Effector CD4-positive, alpha-beta T cell (primary cell): ENCODE data around the gene FOXF2.

ENCODE experiments used
- DNase-seq: peaks from one replicate; pipeline ENCODE4 v3.0.0-alpha.2; 2020

FOXF2 gene

DNA sequence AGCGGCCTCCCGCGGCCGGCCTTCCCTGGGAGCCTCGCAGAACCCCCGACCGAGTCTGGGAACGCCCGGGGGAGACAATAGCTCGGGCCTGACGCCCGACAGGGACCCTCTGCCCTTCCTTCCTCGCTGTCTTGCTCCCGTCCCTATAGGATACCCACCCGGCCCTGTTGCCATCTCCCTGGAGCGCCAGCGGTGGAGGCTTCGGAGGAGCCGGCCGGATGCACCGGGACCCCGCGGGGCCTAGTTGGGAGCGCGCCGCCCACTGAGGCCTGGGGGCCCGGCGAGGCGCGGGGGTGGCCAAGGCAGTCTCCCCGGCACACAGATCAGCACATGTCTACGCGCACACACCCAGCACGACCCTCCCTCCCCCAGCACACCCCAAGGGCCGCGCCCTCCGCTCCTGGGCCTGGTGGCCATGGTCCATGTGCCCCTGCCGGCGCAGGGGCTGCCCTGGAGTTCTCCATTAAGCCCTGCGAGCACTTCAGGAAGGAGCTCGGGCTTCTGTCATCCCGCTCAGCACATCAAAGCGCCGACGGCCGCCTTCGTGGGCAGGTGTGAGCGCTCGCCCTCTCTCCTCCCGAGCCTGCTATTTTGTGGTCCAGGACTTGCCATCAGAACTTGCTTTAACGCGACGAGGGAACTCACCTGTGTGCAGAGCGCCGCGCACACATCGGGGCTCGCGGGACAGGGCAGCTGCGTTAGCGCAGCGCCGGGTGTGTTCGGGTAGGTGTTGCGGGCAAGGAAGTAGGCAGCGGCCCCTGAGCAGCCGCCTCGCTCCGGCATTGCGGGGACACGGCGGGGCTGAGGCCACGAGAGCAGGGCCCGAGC is 3.7 kb downstream of the FOXF2 start:
- DNase-seq: no peak

DNA sequence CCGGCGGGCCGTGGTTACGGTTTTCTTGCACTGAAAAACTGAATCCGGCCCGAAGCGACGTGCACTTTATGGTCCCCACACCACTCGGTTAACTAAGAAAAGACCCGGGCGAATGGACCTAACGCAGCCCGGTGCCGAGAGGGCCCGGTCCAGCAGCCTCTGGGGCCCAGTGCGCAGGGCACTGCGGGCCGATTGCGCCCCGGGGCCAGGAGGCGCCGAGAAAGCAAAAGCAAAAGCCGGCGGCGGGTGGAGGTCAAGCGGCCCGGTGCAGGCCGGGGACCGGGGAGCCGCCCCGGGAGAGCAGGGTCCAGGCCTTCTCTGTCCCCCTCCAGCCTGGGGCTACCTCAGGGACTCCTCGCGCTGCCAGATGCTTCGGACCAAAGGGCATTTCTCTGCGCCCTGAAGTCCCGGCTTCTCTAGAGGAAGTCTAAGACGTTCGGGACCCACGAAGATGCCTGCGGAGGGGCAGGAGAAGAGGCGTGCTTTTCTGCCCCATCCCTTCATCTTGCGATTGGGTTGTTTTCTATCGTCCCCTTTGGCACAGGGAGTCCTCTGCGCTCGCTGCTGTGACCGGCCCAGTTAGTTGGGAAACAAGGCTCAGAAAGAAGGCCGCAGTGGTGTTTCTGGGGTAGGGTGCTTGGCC is 4.4 kb downstream of the FOXF2 start:
- DNase-seq: no peak

DNA sequence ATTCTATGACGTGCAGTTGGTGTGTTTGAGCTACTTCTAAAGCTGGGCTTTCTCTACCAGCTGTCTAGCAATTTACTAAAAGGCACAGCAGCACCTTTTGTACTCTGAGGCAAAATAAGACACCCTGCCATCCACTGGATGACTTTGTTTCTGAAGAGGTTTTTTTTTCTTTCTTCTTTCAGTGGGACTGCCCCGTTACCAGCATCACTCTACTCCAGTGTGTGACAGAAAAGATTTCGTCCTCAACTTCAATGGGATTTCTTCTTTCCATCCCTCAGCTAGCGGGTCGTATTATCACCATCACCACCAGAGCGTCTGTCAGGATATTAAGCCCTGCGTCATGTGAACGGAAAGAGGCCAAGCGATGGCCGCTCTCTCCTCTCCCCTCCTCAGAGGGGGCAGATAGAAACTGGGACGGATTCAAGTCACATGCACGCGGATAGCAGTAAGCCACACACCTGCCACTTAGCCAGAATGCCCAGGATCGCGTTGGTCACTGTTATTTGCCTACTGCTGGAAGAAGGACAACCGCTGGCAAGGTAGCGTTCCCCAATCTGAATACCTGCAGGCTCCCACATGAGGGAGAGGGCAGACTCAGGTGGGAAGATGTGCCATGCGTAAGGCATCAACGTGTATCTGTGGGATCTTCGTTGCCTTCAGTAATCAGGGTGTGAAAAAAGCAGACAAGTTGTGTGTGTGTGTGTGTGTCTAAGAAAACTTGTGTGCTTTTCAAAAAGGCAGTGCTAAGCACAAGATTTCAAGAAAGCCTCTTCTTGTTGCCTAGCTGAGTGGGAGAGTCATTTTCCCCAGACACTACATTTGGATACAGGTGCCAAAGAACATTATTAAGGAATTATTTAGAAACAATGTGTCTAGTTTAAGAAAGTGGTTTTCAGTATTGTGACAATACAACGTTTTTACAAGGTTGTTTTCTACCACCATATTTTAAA is 5.4 kb downstream of the FOXF2 start:
- DNase-seq: no peak

DNA sequence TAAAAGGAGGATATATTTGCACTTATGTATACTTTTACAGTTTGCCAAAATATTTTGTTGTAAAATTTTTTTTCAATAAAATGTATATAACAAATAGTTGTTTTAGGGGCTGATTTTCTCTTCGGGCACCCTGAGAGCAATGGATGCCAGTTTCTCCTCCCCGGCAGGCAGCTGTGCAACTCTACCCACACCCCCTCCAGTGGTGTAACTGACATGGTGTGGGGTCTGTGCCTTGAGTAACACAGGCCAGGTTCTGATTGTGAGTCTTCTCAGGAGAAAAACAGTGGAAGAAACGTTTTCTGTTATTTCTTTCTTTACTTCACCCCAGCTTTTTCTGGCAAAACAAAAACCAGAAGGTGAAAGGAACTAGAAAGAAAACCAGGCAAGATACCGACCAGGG is 6.1 kb downstream of the FOXF2 start:
- DNase-seq: no peak

DNA sequence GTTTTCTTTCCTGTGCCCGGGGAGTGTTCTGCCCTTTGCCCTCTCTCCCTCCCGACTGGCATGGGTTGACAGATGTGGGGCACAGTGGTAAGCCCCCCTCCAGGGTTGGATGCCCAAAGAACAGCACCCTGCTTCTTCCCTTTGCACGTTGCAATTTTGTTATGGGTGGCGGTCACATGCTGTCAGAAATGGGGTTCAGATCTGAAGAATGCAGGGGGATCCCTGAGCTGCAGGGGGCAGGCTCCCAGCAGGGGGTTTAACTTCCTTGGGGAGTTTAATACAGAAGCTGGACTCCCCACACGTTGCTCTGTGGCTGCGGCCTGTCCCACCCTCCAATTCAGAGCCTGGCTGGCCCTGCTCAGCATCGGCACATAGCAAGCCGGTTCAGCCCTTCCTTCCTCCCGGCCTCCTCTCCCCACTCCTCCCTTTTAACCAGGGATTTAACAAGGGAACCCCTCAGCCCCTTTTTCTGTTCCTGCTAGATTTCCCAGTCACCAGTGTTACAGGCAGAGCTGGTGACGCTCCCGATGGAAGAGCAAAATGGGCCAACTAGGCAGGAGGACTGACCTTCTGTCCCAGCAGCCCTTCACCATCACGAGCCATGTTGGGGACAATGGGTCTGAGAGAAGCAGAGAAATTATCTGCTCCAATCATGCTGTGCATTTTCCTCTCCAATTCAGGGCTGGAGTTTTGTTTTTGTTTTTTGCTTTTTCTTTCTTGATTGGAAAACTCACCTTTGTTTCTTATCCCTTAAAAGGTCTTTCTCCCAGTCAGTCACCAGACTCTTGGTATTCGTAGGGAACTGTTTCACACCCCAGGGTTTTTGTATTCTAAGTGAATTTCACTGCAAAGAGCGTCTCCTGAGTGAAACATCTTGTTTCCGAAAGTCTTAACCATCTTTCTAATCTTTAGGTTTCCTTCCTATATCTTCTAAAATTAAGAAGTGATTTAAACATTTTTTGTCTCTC is 6.8 kb downstream of the FOXF2 start:
- DNase-seq: no peak

DNA sequence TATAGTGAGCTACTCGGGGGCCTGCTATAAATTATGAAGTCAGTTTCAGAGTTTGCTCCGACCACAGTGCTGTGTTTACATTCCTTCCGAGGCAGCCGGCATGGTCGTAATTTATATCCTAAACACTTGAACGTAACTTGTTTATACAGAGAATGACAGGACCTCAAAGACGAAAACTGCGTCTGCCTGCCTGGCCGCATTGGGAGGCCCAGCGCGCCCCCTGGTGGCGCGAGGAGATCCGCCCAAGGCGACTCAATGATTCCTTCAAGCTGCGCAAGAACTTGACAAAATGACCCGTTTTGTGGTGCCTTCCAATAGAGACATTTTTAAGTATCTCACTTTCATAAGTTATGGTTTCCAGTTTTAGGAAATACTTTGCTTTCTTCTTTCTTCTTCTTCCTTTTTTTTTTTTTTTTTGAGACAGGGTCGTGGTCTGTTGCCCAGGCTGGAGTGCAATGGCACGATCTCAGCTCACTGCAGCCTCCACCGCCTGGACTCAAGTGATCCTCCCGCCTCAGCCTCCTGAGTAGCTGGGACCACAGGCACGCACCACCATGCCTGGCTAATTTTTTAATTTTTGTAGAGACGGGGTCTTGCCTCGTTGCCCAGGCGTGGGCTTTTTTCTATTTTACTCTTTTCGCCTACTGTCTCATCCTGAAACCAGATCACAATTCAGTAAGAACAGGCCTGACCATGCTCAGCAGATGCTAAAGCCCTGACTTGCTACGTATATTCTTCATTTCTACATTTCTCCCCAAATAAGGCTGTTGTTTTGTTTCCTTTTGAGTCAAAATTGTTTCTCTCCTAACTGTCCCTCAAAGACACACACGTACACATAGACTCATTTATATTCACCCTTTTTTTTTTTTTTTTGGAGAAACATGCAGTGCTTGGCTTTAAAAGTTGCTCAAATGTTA is 7.8 kb downstream of the FOXF2 start:
- DNase-seq: peak; percentile 60

DNA sequence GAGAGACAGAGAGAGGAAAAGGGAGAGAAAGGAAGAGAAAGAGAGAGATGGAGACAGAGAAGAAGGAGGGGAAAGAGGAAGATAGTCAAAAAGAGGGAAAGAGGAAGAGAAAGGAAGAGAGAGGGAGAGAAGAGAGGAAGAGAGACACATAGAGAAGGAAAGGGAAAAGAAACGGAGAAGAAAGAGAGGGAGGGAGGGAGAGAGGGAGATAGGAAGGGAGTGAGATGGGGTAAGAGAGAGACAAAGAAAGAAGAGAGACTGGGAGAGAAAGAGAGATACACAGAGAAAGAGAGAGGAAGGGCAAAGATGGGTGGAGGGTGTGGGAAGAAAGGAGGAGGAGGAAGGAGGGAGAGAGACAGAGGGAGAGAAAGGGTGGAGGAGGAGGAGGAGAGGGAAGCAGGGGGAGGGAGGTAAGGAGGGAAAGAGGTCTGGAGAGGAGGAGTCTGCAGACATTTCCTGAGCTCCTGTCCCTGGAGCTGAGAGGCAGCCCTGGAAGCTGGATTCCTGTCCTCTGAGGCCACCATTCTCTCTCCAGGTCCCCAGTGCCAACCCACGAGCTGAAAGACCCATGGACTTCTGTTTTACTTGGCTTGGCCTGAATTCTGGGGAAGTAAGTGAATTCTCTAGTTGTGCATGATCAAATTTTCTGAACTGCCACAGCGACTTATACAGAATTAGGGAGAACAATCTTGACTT is 9.9 kb downstream of the FOXF2 start:
- no peak for DNase-seq

DNA sequence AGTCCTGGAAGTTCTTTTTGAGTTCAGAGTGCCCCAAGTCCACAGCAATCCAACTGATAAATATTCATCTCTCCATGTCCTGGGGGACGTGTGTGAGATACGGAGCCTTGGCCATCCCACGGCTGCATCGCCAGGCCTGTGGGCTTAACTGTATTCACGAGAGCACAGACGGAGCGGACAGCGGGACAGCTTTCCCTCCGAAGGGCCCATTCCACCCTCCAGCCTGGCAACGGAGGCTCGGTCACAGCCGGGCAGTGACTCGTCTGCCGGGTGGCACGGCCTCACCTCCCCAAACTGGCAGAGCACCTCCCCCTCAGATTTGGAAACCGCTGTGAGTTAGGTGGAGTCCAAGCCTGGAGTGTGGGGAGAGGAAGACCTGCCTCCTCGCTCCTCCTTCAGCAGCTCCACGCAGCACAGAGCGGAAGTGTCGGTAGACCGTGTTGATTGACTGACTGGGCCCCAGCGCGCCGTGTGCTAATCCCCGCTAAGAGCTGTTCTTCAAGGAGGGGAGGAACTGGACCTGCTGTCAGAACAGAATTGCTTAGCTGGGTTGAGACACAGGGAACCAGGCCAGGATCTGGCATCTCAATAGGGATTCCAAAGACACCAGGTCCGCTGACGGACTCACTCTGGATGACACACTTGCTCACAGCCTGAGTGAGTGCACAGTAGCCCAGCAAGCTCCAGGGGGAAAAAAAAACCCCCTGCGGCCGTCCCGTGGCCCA is 10.9 kb downstream of the FOXF2 start:
- DNase-seq: no peak

DNA sequence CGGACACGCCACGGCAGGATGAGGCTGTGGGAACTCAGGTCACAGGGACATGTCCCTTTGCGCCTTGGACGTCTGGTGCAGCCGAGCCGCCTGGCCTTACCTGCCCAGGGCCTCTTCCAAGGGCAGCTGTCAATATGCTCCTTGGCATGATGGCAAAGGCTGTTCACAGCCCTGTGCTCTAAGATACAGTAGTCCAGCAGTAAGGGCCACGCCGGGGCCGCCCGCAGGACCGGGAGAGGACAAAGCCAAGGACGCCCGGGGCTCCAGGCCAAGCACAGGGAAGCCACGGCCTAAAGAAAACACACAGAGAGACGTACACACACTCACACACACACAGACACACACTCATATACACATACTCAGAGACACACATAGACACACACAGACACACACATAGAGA is 13.0 kb downstream of the FOXF2 start:
- no peak for DNase-seq

DNA sequence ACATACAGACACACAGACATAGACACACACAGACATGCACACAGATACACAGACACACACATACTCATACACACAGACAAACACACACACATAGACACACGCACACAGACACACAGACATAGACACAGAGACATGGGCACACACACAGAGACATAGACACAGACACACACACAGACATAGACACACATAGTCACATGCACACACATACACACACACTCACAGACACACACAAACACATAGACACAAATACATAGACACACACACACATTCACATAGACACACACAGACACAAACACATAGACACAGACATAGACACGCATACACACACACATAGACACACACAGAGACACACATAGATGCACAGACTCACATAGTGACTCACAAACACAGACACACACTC is 13.5 kb downstream of the FOXF2 start:
- DNase-seq: no peak

DNA sequence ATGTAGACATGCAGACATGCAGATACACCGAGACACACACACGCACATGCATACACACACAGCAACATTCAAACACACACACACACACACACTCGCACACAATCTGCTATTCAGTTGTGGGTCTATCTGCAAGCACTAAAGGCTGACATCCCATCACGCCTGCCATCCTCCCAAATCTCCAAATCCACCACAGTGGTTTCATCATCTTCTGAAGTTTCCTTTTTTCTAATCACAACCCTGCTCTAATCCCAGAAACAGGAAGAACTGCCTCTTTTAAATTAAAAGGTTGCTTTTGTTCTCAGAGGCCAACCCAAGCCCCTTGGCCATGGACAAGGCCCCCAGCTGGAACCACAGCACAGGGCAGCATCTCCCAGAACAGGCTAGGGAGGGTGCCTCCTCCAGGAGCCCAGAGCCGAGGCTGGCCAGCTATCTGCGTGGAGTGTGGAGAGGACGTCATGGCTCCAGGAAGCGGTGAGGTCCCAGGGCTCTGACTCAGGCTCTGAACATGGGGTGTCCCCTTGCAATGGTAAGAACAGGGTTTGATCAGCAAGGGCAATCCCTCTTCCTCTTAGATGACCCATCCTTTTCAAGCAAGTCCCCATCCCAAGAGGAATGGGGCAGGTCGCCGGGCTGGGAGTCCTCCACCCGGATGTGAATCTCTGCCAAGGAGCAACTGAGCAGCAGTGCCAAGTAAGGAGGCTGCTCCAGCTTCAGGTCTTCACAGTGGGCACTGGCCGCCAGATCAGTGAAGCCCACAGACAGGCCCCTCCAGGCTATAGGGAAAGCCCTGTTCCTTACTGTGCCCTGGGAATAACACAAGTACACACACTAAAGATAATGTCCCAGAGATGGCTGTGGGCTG is 14.7 kb downstream of the FOXF2 start:
- DNase-seq: no peak

DNA sequence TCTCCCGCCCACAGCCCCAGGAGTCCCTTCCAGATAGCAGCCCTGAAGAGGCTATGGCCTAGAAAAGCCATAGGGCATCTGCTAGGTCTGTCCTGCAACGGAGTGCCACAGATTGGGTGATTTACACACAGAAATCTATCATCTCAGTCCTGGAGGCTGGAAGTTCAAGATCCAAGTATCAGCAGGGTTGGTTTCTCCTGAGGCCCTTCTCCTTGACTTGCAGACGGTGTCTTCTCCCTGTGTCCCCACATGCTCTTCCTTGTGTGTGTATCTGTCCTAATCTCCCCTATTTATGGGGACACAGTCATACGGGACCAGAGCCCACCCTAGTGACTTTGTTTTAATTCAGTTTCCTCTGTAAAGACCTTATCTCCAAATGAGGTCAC is 15.3 kb downstream of the FOXF2 start:
- no peak for DNase-seq

DNA sequence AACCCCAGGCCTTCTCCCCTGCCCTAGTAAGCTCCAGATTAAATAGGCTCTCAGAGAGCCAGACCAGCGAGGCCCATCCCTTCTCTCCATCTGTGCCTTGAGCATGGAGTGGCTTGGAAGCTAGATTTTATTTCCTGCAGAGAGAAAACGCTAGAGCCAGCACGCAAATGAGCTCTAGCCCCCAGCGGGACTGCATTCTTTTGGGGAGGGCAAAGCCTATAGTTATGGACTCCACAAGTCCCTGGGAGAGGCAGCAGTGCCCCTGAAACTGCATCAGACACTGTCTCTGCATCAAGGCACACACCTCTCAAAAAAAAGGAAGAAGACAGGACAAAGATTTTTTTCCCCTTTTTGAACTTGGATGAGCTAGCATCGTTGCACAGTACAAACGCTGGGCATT is 15.8 kb downstream of the FOXF2 start:
- no peak for DNase-seq

DNA sequence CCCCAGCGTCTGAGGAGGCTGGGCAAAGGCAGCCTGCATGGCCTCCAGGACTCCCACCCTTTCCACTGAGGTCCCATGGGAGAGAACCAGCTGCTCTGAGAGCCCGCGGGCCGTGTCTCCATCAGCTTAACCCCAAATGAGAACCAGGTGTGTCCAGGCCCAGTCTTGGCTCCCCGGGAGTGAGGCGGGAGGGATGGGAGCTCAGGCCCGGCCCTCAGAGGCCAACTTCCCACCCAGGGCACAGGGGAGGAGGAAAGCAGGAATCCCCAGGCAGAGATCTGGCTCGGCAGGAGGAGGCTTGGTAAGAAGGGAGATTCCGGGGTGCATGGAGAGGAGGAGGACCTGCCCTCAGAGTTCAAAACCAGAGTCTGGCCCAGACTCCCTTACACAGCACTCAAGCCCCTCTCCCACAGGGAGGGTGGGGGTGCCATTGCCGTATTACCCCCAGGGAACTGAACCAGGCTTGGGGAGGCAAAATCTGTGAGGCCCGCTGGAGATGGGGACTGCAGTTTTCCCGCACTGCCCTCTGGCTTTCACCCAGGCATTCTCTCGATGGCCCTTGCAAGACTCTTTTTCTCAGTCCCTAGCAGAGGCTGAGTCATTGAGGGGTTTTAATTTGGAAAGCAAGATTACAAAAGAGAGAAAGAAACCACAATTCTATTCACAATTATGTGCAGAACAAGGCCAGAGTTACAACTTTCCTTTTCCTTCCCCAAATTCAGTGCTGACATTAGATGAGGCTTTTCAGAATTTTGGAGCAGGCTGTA is 17.1 kb downstream of the FOXF2 start:
- no peak for DNase-seq

DNA sequence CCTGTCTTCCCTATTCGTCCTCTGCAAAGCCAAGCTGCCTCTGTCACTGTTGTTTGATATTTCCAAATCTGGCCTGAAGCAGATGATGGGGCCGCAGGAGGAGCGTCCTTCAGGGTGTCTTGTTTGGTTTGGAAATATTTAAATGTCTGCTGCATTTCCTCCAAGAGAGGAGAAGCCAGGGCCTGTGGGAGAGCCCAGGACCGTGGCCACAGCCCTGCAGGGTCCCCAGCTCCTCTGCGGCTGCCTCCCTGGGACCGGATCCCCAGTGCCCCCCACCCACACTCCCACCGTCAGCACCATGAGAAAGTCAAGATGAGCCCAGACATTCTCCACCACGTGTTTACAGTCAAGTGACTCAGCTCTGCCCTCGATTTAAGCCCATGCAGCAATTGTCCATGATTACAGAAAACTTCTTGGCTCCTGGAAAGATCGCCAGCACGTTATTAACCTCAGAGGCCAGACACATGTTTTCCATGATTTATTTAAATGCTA is 18.2 kb downstream of the FOXF2 start:
- no peak for DNase-seq

DNA sequence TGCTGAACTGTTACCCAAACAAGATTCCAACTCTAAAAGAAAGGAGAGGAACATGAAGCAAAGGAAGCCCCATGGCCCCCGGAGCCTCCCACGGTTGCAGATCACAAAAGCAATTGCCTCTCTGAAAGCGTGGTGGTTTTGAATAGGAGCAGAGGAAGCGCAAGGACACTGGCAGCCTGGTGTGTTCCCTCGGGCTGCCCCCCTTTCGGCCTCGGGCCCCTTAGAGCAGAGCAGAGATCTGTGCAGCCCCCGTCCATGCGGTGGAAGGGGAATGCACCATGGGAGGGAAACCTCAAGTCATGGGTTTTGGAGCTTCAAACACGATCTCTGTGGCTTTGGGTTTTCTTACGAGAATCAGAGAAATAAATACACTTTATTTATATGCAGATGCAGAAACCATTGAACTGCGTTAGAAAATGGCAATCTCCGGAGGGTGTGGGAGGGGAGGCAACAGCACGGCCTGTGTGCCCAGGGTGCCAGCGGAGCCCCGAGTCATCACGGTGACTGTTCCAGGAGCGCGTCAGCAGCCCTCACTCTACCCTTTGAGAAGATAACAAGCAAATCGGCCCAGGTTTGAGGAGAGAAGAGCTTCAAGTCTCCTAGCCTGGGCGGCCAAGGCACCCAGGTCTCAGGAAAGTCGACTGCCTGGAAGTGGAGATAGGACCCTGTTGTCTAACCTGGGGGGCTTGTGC is 20.5 kb downstream of the FOXF2 start:
- DNase-seq: no peak

DNA sequence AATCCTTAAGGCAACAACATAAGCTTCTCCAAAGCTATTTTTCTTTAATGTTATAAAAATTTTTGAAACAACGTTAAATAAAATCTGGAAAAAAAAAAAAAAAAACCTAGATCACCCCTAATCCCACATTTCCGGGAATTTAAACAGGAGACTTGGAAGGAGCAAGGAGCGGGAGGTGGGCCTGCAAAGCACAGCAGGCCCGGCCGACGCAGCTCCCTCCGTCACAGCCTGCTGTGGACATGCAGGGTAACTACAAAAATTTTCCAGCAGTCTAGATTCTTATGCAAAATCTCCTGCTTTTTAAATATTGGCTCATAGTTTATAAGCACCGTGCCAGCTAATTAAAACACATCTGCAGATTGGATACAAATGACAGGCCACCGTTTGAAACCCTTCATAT is 23.5 kb downstream of the FOXF2 start:
- no peak for DNase-seq
